ENCODE data around the gene LIPT2. TPM values are rescaled to one million over a fixed set of nuclear protein-coding genes. Genes with fewer than 3 reads are reported as not detected.

LIPT2 gene
- 2.9 and 3.6 TPM in 2 replicates for total RNA-seq

GRCh38 chr11:74492974-74493790, at the start of gene LIPT2:
Gene LIPT2 (minus strand): TSS chr11:74493724. CDS start chr11:74493703, 21 bp downstream.

DNA sequence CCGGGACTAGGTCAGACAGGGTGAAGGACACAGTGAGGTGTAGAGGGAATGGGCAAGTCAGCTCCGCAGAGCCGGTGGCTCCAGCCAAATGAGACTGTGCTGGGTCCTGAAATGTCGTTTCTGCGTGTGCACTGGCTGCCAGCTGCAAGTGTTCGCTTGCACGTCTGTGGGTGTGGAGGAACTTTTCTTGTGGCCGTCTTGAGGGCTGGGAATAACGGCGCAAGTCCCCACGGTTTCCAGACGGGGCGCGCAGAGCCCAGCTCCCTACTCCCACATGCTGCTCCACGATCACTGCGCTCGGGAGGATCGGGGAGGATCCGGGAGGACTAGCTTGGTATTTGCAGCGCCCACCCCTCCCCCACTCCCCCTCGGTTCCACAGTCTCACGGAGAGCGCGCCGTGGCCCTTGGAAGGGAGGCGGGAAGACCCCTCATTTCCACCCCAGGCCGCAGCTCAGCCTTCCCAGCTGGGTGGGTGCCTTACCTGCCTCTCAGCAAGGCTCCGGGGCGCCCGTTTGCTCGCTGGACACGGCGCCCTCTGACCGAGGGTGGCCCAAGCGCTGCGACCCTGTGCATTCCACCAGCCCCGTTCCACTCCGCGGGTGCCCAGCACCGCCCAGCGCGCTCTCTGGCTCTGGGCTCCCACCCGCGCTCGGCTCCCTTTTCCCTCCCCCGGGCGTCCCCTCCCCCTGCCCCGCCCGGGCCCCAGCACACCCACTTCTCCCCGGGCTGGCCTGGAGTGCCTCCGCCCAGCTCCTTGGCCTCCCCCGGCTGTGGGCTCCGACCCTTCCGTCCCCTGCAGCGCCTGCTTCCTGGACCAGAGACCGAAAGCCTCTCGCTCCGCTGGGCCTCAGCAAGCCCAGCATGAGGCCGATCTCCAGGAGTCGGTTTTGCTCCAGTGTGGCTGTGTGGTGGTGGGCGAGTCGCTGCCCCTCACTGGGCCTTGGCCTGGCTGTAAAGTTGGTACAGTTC, 26.3 kb downstream of the LIPT2 start, which contains the start of gene KCNE3:
Gene KCNE3 (minus strand): TSS at position 634 of the 970 bp plus-strand sequence. CDS start 9,986 bp downstream, outside the sequence.

Other genes with a start within 250 kb of the LIPT2 start
- gene P4HA3, start 182.1 kb downstream of the LIPT2 start, total RNA-seq = 2.7 TPM in 1 of 2 replicates, not detected in the other
- gene PGM2L1, start 95.3 kb downstream of the LIPT2 start, total RNA-seq = 0.64 and 8.7 TPM in 2 replicates
- 0.48 TPM in 1 of 2 replicates, not detected in the other for gene KCNE3, start 26.2 kb downstream of the LIPT2 start, total RNA-seq
- 5.3 and 6.4 TPM in 2 replicates for gene POLD3, start 98.9 kb upstream of the LIPT2 start, total RNA-seq
- gene CHRDL2, start 237.7 kb upstream of the LIPT2 start, total RNA-seq = not detected in 2 replicates

Data from tracheal epithelial cell (primary cell).